PC-3 (cell line): Measurements from ENCODE around the gene PBXIP1. TPM values are rescaled to one million over a fixed set of nuclear protein-coding genes. Genes with fewer than 3 reads are reported as not detected.

Experiments used
- ATAC-seq: fragments of 200-7000 bp; cut with Tn5 transposase; 2 replicates; pipeline ENCODE4 v1.9.1; 2020; ENCODE audit warnings: mild to moderate bottlenecking, moderate library complexity
- BruUV-seq: library from RNA; stranded (reverse); fragments of 400-500 nt; replicated peaks from 2 replicates; lab custom pipeline; 2021; lab: Mats Ljungman, UMichigan
- CTCF ChIA-PET: fragments of 300-600 bp; sonication (Branson Sonifier 250); formaldehyde crosslinking; loops from one replicate; lab custom pipeline; 2022; ENCODE audit warnings: antibody characterized with exemption; lab: Charles Lee
- POLR2A ChIA-PET: fragments of 300-600 bp; sonication (Branson Sonifier 250); formaldehyde crosslinking; loops from one replicate; lab custom pipeline; 2022; ENCODE audit warnings: antibody characterized with exemption; ENCODE audit not compliant: unreplicated experiment; lab: Charles Lee
- DNase-seq: peaks from one replicate; pipeline ENCODE4 v3.0.0-alpha.2; 2015
- H2AFZ ChIP-seq: fragments of 300-600 bp; sonication (generic); 2 replicates; pipeline ENCODE4 v1.6.0; 2016; ENCODE audit warnings: antibody characterized with exemption, low read length
- H3F3A ChIP-seq: fragments of 300-600 bp; sonication (generic); one replicate; pipeline ENCODE4 v1.6.0; 2017; ENCODE audit warnings: antibody characterized with exemption, low read length, control low read depth, mild to moderate bottlenecking; ENCODE audit not compliant: unreplicated experiment
- H3K27ac ChIP-seq: fragments of 300-600 bp; sonication (generic); 2 replicates; pipeline ENCODE4 v1.5.1; 2016; ENCODE audit warnings: mild to moderate bottlenecking, low read length
- H3K27me3 ChIP-seq: fragments of 300-600 bp; sonication (generic); 2 replicates; pipeline ENCODE4 v1.6.1; 2016; ENCODE audit warnings: low read length, mixed read lengths
- H3K36me3 ChIP-seq: fragments of 300-600 bp; sonication (generic); 2 replicates; pipeline ENCODE4 v1.6.1; 2016; ENCODE audit warnings: low read depth, mixed run types, low read length, mixed read lengths
- H3K4me1 ChIP-seq: fragments of 300-600 bp; sonication (generic); 2 replicates; pipeline ENCODE4 v1.5.1; 2016; ENCODE audit warnings: low read length; ENCODE audit not compliant: insufficient read depth
- H3K4me2 ChIP-seq: fragments of 300-600 bp; sonication (generic); 2 replicates; pipeline ENCODE4 v1.6.0; 2016; ENCODE audit warnings: low read length
- H3K4me3 ChIP-seq: fragments of 300-600 bp; sonication (generic); 2 replicates; pipeline ENCODE4 v1.5.1; 2016; ENCODE audit warnings: mild to moderate bottlenecking, low read length, mixed read lengths
- H3K79me2 ChIP-seq: fragments of 300-600 bp; sonication (generic); 2 replicates; pipeline ENCODE4 v1.6.1; 2017; ENCODE audit warnings: low read length, mixed read lengths
- H3K9ac ChIP-seq: fragments of 300-600 bp; sonication (generic); 2 replicates; pipeline ENCODE4 v1.6.0; 2016; ENCODE audit warnings: mild to moderate bottlenecking, low read length
- H3K9me2 ChIP-seq: fragments of 300-600 bp; sonication (generic); replicated peaks from 2 replicates; pipeline ENCODE4 v1.6.1; 2016; ENCODE audit warnings: mixed run types, low read length, mixed read lengths
- H3K9me3 ChIP-seq: fragments of 300-600 bp; sonication (generic); 2 replicates; pipeline ENCODE4 v1.6.1; 2016; ENCODE audit warnings: low read length, mixed read lengths
- H4K20me1 ChIP-seq: fragments of 300-600 bp; sonication (generic); 2 replicates; pipeline ENCODE4 v1.6.1; 2016; ENCODE audit warnings: low read length, mixed read lengths
- CTCF ChIP-seq: fragments of 300-600 bp; sonication (generic); conservative IDR thresholded peaks from 2 replicates; pipeline ENCODE4 v1.5.1; 2017; ENCODE audit warnings: antibody characterized with exemption, low read depth, mild to moderate bottlenecking, low read length
- EZH2 ChIP-seq: fragments of 300-600 bp; sonication (generic); IDR thresholded peaks from one replicate; pipeline ENCODE4 v1.6.1; 2017; ENCODE audit warnings: antibody characterized with exemption, mild to moderate bottlenecking, low read length; ENCODE audit not compliant: unreplicated experiment
- EZH2phosphoT487 ChIP-seq: fragments of 300-600 bp; sonication (generic); IDR thresholded peaks from 2 replicates; pipeline ENCODE4 v1.6.1; 2018; ENCODE audit warnings: mild to moderate bottlenecking, antibody characterized with exemption, low read length, borderline replicate concordance
- intact Hi-C: fragments of 100-400 bp; cut with micrococcal nuclease; formaldehyde crosslinking; loops from 2 replicates; pipeline ENCODE4 v1.9.0; 2023
- total RNA-seq: library from RNA; depleted of rRNA; stranded (reverse); fragments of >200 nt; gene quantifications from 2 replicates; pipeline ENCODE4 v1.2.3, GENCODE V29; 2014

The PBXIP1 gene
- total RNA-seq, 1 experiment from 2014 or later = 35.4 TPM

GRCh38 chr1:154944401-154945159 is 11.3 kb downstream of the PBXIP1 start:
- ATAC-seq = no peak
- no peak for TF ChIP-seq EZH2phosphoT487
- TF ChIP-seq EZH2 = no peak
- TF ChIP-seq CTCF = no peak
- Histone ChIP-seq H3K79me2 (no peaks in the 10 kb centered on the region), H2AFZ (no peak overlapping the region), H3K4me2 (no peak overlapping the region), H4K20me1 (no peaks in the 10 kb centered on the region), H3K9ac (no peak overlapping the region), H3K27ac (no peak overlapping the region), H3K4me1 (peaks cover 6% of the 10 kb centered on the region; the same call in 1 of the 2 replicates), H3K9me2 (no peaks in the 10 kb centered on the region), H3F3A (no peaks in the 10 kb centered on the region), H3K27me3 (no peaks in the 10 kb centered on the region), H3K4me3 (no peak overlapping the region), H3K9me3 (no peaks in the 10 kb centered on the region), H3K36me3 (no peaks in the 10 kb centered on the region)
- intact Hi-C loops = no loop called here
- CTCF ChIA-PET = interaction anchor here (0.5 to 1.3 kb wide), 7 partner anchors 11 to 433 kb away, joined by 3 to 8 read pairs (median 5); partner anchors contain the start of gene PBXIP1
- BruUV-seq = no TSS peak
- POLR2A ChIA-PET = no interaction called here
- no peak for DNase-seq

- TF ChIP-seq EZH2 (no peak), EZH2phosphoT487 (no peak), CTCF (peak; percentile 97)
- H3K9me3 ChIP-seq = no peaks in the 10 kb centered on the region
- no peak overlapping the region for H3K27ac ChIP-seq
- H3K4me2 ChIP-seq = no peak overlapping the region
- ChIA-PET CTCF (interaction anchor here (0.5 to 1.3 kb wide), 7 partner anchors 12 to 432 kb away, joined by 3 to 8 read pairs (median 5); partner anchors contain the start of gene PBXIP1), POLR2A (no interaction called here)
- H4K20me1 ChIP-seq = no peaks in the 10 kb centered on the region
- H2AFZ ChIP-seq = no peak overlapping the region
- peaks cover 7% of the 10 kb centered on the region for H3K4me1 ChIP-seq
- H3K79me2 ChIP-seq = no peaks in the 10 kb centered on the region
- H3K9me2 ChIP-seq = no peaks in the 10 kb centered on the region
- H3K9ac ChIP-seq = no peak overlapping the region
- no TSS peak for BruUV-seq
- no peaks in the 10 kb centered on the region for H3K27me3 ChIP-seq
- DNase-seq (peak; percentile 64), ATAC-seq (peak; percentile 83)
- no peaks in the 10 kb centered on the region for H3F3A ChIP-seq
- no peaks in the 10 kb centered on the region for H3K36me3 ChIP-seq
- no peak overlapping the region for H3K4me3 ChIP-seq
- intact Hi-C loops = no loop called here
These were observed 12.1 kb downstream of the PBXIP1 start for GRCh38 chr1:154943649-154944400.
